ENCODE results near the gene DLGAP1. TPM values are rescaled to one million over a fixed set of nuclear protein-coding genes. Genes with fewer than 3 reads are reported as not detected.

The DLGAP1 gene
- total RNA-seq, 1 experiment from 2014 or later = 0.07 TPM

- no peaks in the 10 kb centered on the region for H3K9me3 Mint-ChIP-seq (ENCODE audit: unreplicated experiment)
- H3K27me3 Mint-ChIP-seq (ENCODE audit: insufficient read depth, unreplicated experiment) = no peaks in the 10 kb centered on the region
- intact Hi-C loops (cut with micrococcal nuclease; ENCODE audit: unreplicated experiment) = no loop called here
- H3K4me3 Mint-ChIP-seq (ENCODE audit: unreplicated experiment) = no peak overlapping the region
- CTCF ChIA-PET = no interaction called here
- H3K9me3 ChIP-seq = no peaks in the 10 kb centered on the region
- no peak overlapping the region for H3K27ac Mint-ChIP-seq (ENCODE audit: unreplicated experiment)
- no peaks in the 10 kb centered on the region for H3K27me3 ChIP-seq (replicated peaks; ENCODE audit: control insufficient read depth, insufficient read depth, low read length)
- POLR2A ChIA-PET = no interaction called here
- no peak for DNase-seq
- H3K4me1 Mint-ChIP-seq (ENCODE audit: low read depth, unreplicated experiment) = no peaks in the 10 kb centered on the region
- H3K4me3 ChIP-seq (ENCODE audit: low read depth, low read length) = no peak overlapping the region
- no peaks in the 10 kb centered on the region for H3K4me1 ChIP-seq
- H3K36me3 ChIP-seq (ENCODE audit: control insufficient read depth, insufficient read depth, low read length) = no peaks in the 10 kb centered on the region
- H3K36me3 Mint-ChIP-seq (ENCODE audit: insufficient read depth, unreplicated experiment) = no peaks in the 10 kb centered on the region
- TF ChIP-seq CTCF (IDR thresholded peaks at IDR 0.05; ENCODE audit: insufficient read depth in 1 of 2, low read depth in 1 of 2, low read length in 1 of 2, severe bottlenecking in 1 of 2, unreplicated experiment in 1 of 2) = no peak
- no TSS peak for BruUV-seq (replicated peaks)
Observed at GRCh38 chr18:3935305-3935704, 519.8 kb downstream of the DLGAP1 start.

- Mint-ChIP-seq H3K36me3 (ENCODE audit: insufficient read depth, unreplicated experiment) (no peaks in the 10 kb centered on the region), H3K27me3 (ENCODE audit: insufficient read depth, unreplicated experiment) (no peaks in the 10 kb centered on the region), H3K4me3 (ENCODE audit: unreplicated experiment) (no peak overlapping the region), H3K27ac (ENCODE audit: unreplicated experiment) (no peak overlapping the region), H3K4me1 (ENCODE audit: low read depth, unreplicated experiment) (no peaks in the 10 kb centered on the region), H3K9me3 (ENCODE audit: unreplicated experiment) (no peaks in the 10 kb centered on the region)
- Histone ChIP-seq H3K4me3 (ENCODE audit: low read depth, low read length) (no peak overlapping the region), H3K27me3 (replicated peaks; ENCODE audit: control insufficient read depth, insufficient read depth, low read length) (no peaks in the 10 kb centered on the region), H3K4me1 (no peaks in the 10 kb centered on the region), H3K36me3 (ENCODE audit: control insufficient read depth, insufficient read depth, low read length) (no peaks in the 10 kb centered on the region), H3K9me3 (no peaks in the 10 kb centered on the region)
- ChIA-PET CTCF (no interaction called here), POLR2A (no interaction called here)
- no TSS peak for BruUV-seq (replicated peaks)
- no peak for DNase-seq
- intact Hi-C loops (cut with micrococcal nuclease; ENCODE audit: unreplicated experiment) = no loop called here
- TF ChIP-seq CTCF (IDR thresholded peaks at IDR 0.05; ENCODE audit: insufficient read depth in 1 of 2, low read depth in 1 of 2, low read length in 1 of 2, severe bottlenecking in 1 of 2, unreplicated experiment in 1 of 2) = no peak
Observed at GRCh38 chr18:3932276-3932675, 522.8 kb downstream of the DLGAP1 start.

- H3K36me3 ChIP-seq (ENCODE audit: control insufficient read depth, insufficient read depth, low read length) = no peaks in the 10 kb centered on the region
- no peaks in the 10 kb centered on the region for H3K4me1 Mint-ChIP-seq (ENCODE audit: low read depth, unreplicated experiment)
- no peaks in the 10 kb centered on the region for H3K27me3 Mint-ChIP-seq (ENCODE audit: insufficient read depth, unreplicated experiment)
- no peaks in the 10 kb centered on the region for H3K9me3 Mint-ChIP-seq (ENCODE audit: unreplicated experiment)
- H3K27ac Mint-ChIP-seq (ENCODE audit: unreplicated experiment) = no peak overlapping the region
- CTCF ChIA-PET = no interaction called here
- intact Hi-C loops (cut with micrococcal nuclease; ENCODE audit: unreplicated experiment) = no loop called here
- no peak for DNase-seq
- no peaks in the 10 kb centered on the region for H3K4me1 ChIP-seq
- no peaks in the 10 kb centered on the region for H3K27me3 ChIP-seq (replicated peaks; ENCODE audit: control insufficient read depth, insufficient read depth, low read length)
- no peaks in the 10 kb centered on the region for H3K9me3 ChIP-seq
- no peak overlapping the region for H3K4me3 ChIP-seq (ENCODE audit: low read depth, low read length)
- no peak for TF ChIP-seq CTCF (IDR thresholded peaks at IDR 0.05; ENCODE audit: insufficient read depth in 1 of 2, low read depth in 1 of 2, low read length in 1 of 2, severe bottlenecking in 1 of 2, unreplicated experiment in 1 of 2)
- no peak overlapping the region for H3K4me3 Mint-ChIP-seq (ENCODE audit: unreplicated experiment)
- H3K36me3 Mint-ChIP-seq (ENCODE audit: insufficient read depth, unreplicated experiment) = no peaks in the 10 kb centered on the region
- POLR2A ChIA-PET = no interaction called here
- no TSS peak for BruUV-seq (replicated peaks)
Observed at GRCh38 chr18:3931542-3932112, 523.5 kb downstream of the DLGAP1 start.

Measured in Caco-2 (cell line).